Limb (tissue), 2 donors: ENCODE data around the gene CLEC3B.
"Not testable (repeated sequence)": the region's sequence is repeated elsewhere in the genome, so short reads cannot be mapped to it uniquely, and the experiment has no call there.

Experiments
- DNase-seq, 2 donors: peaks; one replicate each; pipeline ENCODE4 v3.0.0-alpha.2; 2016; ENCODE audit errors: extremely low spot score in 2 of 2

Gene CLEC3B

DNA sequence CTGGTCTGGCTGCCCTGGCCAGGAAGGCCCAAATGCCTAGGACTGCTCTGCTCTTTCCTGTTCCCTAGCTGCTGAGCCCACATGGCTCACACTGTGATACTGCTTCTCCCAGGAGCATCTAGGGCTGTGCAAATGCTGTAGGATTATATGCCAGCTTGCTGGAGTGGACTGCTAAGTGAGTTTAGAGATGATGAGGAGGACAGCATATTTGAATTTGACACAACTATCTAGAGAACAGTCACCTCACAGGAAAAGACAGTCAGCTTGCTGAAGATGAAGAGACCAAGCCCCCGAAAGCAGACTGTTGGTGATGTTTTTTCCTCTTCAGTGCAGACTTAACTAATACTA is 39.2 kb downstream of the CLEC3B start:
- no peak for DNase-seq

DNA sequence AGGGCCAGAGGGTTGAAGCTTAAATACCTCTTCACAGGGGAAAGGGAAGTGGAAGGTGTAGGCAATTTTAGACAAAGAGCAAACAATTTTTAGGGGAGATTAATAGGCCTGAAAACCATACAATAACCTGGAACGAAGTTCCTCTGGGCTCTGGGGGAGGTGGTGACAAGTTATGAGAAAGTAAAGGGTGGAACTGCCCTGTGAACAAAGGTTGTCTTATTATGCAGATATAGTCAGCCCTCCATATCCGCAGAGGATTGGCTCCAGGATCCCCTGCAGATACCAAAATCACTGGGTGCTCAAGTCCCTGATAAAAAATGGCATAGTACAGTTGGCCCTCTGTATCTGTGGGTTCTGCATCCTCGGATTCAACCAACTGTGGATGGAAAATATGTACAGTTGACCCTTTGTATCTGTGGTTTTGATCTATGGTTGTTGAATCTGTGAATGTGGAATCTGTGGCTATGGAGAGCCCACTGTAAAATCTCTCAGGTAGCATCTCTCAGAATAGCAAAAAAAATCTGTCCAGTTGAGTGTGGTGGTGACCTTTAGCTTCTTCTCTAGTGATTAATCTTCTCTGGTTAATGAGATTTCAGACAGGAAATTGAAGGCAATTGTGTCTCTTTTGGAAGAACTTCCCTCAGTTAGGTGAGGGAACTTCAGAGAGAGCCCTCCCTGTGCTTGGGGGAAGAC is 40.2 kb downstream of the CLEC3B start:
- DNase-seq, result no peak

DNA sequence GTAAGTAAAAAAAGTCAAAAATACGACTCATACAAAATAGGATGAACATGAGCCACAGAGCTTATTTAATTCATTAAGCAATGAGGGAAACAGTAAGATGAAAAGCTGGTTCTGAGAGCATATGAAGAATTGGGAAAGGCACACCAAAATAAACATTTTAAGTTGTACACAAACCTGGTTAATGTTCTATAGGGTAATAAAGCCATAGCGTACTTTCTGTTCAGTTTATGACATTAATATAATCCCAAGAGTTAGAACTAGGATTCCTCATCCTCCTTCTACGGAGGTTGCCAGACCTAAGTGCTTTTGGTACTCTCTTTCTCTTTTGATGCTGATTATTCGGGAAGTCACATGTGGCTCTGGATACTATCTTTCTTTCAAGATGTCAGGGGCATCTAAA is 41.4 kb downstream of the CLEC3B start:
- no peak for DNase-seq

DNA sequence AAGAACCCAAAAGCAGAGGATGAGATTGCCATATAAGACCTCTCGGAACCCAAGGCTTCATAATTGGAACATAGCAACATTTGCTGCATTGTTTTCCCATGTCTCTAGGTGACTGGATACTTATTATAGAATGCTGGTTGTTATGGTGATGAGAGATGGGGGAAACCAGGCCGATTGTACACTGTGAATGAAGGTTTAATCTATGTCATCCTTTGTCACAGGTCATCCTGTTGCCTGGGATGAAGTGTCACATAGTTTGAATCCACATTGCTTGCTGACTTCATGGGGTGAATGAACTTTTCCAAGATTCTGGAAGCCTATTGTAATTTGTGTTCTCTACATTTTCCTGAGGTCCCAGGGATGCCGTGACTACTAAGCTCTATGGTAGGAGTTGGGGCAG is 41.8 kb downstream of the CLEC3B start:
- DNase-seq, result no peak

- DNase-seq, result no peak
Measured at GRCh38 chr3:45071075-45071474, 45.0 kb downstream of the CLEC3B start.

DNA sequence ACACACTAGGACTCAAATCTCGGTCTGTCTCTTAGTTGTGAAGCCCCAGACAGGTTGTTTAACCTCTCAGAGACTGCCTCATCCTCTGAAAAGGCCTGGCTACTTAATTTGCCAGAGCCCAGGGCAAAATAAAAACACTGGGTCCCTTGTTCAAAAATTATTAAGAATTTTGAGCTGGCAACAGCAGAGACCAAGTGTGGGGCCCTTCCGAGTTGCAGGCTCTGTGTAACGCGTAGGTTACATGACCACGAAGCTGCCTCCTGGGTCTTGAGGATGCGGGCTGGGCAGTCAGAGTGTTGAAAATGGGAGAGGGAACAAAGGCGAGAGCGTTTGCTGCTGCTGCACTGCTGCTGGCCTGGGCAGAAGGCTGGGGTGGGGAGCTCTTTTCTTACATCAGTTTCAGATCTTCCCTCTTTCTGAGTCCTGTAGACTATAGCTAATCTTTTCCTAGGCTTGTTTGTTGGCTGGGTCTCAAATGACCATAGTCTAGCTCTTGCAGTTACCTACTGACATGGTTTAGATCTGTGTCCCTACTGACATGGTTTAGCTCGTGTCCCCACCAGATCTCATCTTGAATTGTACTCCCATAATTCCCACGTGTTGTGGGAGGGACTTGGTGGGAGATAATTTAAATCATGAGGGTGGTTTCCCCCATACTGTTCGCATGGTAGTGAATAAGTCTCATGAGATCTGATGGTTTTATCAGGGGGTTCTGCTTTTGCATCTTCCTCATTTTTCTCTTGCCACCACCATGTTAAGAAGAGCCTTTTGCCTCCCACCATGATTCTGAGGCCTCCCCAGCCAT is 49.9 kb downstream of the CLEC3B start:
- DNase-seq, result no peak

DNA sequence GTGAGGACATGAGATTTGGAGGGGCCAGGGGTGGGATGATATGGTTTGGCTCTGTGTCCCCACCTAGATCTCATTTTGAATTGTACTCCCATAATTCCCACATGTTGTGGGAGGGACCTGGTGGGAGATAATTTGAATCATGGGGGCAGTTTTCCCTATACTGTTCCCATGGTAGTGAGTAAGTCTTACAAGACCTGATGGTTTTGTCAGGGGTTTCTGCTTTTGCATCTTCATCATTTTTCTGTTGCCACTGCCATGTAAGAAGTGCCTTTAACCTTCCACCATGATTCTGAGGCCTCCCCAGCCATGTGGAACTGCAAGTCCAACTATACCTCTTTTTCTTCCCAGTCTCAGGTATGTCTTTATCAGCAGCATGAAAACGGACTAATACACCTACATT is 52.2 kb downstream of the CLEC3B start:
- DNase-seq, result not testable (repeated sequence)

DNA sequence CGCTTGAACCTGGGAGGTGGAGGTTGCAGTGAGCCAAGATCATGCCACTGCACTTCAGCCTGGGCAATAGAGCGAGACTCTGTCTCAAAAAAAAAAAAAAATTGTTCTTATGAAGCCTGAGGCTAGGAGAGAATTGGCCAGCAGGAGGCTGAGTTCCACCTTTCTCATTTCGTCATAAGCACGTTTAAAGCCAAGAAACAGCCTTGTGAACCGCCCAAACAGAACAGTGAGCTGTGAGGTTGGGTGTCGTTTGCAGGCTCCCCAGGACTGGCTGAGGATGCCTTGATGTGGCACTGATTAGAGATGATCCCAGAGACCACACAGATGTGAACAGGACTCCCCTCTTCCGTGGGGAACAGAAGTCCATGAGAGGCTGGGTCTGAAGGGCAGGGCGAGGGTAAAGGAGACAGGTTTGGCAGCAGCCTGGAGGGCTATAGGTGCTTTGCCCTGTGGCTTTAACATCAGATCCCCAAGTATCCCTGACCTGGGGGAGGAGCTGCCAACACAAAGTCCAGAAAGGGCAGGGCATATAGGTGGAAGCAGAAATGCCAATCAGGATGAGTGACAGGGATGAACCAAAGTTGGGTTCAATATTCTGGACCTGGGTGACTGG is 52.9 kb downstream of the CLEC3B start:
- DNase-seq, result no peak

GRCh38 chr3:45079715-45080114 is 53.6 kb downstream of the CLEC3B start:
- DNase-seq, result no peak

DNA sequence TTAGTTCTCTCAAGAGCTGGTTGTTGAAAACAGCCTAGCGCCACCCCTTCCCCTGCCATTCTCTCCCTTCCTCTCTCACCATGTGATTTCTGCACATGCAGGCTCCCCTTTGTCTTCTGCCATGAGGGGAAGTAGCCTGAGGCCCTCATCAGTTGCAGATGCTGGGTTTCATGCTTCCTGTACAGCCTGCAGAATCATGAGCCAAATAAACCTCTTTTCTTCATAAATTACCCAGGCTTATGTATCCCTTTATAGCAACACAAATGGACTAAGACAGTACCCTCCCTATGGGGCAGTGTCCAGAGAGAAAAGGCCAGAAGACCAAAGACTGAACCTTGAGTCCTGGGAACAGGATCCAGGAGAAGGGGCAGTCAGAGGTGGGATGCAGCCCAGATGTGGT is 54.7 kb downstream of the CLEC3B start:
- DNase-seq, result no peak

DNA sequence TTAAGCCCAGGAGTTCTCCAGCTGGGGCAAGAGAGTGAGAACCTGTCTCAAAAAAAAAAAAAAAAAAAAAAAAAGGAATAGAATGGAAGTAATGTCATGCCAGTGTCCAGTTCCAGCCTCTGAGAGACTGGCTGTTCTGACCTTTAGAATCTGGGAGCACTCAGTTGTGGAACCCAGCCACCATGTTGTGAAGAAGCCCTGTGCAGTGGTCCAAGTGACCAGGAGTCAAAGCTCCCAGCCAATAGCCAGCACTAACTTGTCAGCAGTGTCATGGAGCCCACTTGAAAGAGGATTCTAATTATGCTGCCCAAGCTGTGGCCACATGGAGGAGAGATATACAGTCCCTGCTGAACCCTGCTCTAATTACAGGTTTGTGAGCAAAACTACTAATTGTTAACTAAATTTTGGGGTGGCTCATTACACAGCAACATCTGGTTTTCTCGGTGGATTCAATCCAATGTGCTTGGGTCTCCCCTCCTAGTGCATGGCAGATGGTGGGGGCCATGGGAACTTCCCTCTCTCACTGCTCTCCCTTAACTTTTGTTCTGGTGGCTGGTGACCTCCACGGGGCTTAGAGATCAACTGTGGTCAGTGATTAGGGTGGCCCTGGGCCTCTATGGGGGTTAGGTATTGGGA is 55.5 kb downstream of the CLEC3B start:
- no peak for DNase-seq

- DNase-seq, result peak in 1 of 2 donors; percentile 40
Measured at GRCh38 chr3:45082142-45082538, 56.0 kb downstream of the CLEC3B start.

GRCh38 chr3:45083023-45083422 is 56.9 kb downstream of the CLEC3B start:
- no peak for DNase-seq

DNA sequence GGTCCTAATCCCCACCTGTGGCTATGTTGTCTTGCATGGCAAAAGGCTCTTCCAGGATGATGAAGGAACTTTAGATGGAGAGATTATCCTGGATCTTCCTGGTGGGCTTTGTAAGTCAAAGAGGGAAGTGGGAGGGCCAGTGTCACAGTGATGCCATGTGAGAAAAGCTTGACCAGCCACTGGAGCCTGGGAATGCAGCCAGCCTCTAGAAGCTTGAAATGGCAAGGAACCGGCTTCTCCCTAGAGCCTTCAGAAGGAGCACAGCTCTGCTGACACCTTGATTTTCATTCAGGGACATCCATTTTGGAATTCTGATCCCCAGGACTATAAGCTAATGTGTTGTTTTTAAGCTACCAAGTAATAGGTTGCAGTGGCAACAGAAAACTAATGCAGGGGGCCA is 58.3 kb downstream of the CLEC3B start:
- no peak for DNase-seq

GRCh38 chr3:45084820-45085816 is 59.0 kb downstream of the CLEC3B start:
- DNase-seq, result no peak
